NCI-H2107 treated with DMSO at 0.1 percent for 48 hours (cell line): ENCODE measurements around the gene KCNK10.
A peak's percentile ranks its signal among the peaks of the same experiment; 100 is the strongest.

ENCODE experiments used
- DNase-seq: peaks from one replicate; lab custom pipeline; 2025; ENCODE audit not compliant: unreplicated experiment; lab: John Stamatoyannopoulos, UW

The KCNK10 gene

DNA sequence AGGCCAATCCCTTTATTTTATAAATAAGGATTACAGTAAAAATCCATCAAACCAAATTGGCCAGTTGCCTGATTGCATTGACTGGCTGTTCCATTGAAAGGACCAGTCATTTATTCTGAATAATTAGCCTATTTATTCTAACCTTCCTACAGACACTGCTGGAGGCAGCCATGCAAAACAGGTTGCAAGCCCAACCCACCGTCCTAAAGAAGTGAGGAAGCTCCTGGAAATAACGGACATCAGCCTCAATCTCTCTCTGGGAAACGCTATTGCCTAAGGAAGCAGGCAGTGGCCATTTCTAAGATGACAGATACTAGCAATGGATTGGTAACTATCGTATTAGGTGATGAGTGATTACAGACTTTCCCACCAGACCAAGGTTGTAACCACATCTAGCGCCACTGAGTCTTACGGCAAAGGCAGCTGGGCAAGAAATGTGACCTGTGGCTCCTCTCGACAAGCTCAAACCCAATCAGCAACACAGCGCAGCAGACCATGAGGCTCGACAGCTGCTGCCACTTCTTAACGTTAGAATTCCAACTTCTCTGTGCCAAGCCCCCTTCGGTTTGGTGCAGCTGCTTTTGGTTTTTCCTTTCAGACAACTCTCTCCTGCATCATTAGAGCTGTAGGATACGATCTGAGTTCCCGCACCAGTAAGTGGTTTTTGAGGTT, 134.2 kb downstream of the KCNK10 start:
- no peak for DNase-seq

DNA sequence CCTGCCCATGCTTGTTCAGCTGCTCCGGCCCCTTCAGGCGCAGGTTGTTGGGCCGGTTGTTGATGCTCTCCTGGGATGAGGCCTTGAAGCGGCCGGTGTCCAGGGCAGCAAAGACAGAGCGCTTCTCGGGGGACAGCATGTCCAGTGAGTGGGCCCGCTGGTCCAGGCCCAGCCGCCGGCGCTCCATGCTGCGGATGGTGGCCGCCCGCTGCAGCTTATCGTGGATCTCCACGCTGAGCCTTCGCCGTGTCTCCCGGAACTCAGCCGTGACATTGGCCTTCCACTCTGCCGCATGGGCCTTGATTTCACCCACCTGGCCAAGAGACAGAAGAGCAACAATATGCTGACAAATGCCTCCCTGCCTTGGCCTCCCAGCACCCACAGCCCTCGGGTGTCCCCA, 137.2 kb downstream of the KCNK10 start:
- no peak for DNase-seq

DNA sequence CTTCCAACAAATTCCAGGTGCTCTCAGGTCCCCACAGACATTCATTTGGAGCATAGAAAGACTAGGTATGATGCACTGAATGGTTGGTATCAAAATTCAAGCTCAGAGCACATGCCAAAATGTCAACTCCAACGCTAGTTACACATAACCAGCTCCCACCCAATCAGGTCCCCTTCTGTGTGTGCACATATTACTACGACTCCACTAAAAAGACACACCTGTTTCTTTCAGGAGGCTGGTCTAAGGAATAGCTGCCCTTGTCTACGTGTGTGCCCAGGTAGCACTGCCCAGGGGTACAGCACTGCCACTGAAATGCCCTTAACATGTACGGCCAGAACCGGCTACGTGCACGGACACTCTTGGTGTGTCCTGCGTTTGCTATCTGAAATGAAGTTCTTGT, 138.1 kb downstream of the KCNK10 start:
- DNase-seq, result no peak

DNA sequence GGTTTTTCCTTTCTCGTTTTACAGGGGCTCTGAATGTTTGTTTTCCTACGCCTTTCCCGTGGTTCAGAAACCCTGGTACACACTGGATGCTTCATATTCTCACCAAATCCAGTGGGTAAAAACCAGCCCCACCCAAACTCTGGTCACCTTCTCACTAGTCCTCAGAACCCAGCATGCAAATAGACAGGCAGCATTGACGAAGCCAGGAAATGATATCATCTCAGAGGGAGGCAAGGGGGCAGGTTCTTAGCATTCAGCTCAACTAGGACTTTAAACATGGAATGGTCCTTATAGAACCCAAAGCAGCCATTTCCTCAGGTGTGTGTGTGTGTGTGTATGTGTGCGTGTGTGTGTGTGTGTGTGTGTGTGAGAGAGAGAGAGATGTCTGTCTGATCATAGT, 142.0 kb downstream of the KCNK10 start:
- no peak for DNase-seq

DNA sequence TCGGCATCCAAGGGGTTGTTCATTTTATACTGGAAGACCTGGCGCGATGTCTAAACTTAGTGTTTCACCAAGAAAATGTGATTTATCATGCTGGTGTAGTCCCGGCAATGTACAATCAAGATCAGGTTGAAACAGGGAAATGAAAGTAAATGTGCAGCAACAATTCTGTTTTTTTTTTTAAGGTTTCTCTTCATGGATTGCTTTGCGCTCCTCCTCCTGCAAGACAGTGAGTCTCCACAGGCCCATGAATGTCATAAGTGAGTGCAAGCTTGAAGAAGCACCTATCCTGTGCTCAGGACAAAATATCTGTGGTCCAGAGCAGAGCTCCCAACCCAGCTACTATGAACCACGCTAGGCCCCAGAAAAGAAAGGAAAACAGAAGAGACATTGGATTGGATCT, 143.4 kb downstream of the KCNK10 start:
- no peak for DNase-seq

DNA sequence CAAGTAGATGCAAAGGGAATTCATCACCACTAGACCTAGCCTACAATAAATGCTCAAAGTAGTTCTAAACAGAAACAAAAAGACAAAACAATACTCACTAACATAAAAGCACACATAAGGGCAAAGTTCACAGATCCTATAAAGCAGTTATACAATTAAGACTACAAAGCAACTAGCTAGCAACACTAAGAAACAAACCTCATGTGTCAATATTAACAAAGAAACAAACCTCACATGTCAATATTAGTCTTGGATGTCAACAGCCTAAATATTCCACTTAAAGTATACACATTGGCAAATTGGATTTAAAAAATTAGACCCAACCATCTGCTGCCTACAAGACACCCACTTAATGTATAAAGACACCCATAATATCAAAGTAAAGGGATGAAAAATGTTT, 152.7 kb downstream of the KCNK10 start:
- DNase-seq, result no peak

DNA sequence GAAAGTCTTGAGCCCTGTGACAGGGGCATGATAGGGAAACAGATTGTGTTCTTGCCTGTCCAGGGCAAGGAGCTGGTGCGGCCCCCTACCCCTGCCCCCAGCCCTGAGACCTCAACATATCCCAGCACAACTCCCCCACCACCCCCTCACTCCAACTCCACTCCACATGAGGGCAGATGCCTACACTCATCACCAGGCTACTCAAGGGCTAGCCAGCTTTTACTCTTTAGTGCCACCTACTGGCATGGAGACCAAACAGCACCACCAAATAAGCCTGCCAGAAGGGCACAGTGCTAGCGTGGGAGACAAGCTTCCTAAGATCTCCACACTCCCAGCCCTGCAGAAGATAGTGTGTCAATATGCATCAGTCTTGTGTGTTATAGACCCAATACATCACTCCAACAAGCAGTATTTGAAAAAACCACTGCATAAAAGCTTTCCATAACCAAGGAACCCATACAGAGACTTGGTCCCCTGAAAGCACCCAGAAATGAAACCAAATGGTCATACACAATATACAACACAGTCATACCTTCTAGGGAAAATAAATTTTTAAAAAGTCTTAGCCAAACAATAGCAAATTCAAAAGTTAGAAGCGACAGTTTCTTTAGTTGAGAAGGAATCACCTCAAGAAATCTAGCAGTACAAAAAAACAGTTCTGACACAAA, 154.4 kb downstream of the KCNK10 start:
- DNase-seq, result peak; percentile 5

DNA sequence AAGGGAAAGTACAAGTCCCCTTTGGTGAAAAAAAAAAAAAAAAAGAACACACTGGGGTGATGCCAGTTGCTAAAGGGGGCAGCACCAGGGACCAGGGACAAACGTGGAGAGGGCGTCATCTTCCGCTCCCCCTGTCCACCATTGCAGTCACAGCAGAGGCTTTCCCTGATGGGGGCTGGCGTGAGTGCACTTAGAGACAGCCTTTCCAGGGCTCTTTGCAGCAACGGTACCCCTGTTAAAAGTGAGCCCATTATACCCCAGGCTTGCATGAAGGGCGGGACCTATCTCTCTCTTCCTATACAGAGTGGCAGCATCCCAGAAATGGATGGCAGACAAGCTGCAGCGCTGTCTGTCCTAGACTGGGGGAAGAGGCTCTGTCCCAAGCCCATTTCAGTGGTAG, 155.0 kb downstream of the KCNK10 start:
- no peak for DNase-seq

DNA sequence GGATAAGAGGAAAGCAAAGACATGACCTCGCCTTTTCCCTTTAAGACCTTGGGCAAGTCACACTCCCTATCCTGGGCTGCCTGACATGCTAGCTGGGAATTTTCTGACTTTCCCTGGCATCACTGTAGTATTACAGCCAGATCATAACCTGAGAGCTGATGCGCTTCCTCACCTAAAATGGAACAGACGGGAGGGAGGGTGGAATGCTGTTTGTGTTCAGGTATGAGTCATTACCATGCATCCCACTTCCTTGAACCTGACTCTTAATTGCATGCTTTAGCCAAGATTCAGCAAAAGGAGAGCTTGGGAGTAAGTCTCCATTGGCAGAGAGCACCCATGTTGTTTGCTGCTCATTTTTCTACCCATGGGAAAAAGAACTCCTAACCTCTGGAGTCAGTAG, 156.5 kb downstream of the KCNK10 start:
- no peak for DNase-seq

DNA sequence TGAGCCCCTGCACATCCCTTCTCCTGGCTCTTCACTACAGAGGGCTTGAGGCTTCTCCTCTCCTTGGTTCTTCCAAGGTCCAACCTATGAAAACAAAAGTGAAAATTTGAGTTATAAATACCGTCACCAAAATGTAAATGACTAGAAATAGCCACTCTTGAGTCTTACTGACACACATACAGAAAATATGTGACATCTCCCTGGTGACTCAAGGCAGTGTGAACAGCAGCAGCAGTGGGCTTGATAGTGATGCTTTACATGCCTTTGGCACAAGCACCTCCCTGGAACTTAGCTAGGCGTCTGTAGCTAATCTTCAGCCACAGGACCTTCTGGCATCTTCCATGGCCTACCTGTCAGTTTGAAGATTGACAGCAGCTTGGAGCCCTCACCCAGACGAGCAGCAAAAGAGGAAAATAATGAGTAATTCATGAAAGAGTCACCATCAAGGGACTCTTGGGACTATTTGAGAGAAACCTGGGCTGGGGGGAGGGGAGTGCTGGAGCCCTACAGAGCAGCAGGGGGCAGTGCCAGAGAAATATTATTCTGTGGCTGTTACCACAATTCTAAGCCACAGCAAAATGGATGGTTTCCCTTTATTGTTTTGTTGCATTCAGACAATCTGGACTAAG, 158.0 kb downstream of the KCNK10 start:
- no peak for DNase-seq

DNA sequence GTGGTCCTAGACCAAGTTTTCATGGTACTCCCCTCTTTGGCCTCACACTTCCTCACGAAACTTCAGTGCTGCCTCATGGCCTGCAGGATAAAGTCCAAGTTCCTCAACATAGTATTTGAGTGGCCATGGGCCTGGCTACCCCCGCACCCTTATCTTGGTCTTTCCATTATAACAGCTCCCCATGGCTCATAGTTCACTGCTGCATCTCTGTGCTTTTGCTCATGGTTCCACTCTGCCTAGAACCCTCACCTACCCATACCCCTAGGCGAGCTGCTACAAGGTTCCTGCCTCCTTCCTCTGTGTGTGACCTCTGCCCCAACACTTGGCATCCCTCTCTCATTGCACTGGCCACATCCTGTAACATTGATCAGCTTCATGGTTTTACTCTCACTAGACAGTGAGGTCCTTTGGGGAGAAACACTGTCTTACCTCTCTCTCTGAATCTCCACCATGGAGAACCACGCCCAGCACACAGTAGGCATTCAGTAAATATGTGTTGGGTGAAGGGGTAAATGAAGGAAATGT, 159.3 kb downstream of the KCNK10 start:
- no peak for DNase-seq

DNA sequence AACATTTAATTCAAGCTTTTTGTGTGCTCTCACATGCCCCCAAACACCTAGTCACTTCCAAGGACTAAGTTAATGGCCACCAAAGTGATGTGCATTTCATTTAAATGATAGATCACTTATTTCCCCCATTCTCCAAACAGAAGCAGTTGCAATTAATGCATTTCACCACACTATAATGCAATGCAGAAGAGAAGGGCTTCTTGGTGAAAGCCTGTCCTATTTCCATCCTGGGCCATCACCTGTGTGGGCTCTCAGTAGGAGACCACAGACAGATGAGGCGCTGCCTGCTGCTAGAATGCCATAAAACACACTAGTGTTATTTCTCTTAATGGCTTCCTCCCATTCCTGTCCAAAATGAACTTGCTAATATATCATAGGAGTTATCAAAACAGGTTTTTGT, 166.9 kb downstream of the KCNK10 start:
- no peak for DNase-seq

DNA sequence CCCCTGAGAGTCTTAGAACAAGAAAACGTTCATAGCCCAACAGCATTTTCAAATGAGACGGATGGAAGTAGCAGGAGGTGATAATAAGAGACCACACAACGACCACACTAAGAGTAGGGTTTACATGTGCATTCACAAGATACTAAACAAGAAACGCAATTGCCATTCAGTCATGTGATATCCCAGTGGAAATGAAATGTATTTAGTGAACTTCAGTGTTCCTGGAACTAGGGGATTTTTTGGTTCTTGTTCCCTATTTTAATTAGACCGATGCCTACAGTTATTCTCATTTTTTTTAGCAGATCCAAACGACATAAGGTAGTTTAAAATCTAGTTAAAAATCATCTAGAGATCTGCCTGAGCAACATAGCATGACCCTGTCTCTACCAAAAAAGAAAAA, 168.1 kb downstream of the KCNK10 start:
- no peak for DNase-seq

DNA sequence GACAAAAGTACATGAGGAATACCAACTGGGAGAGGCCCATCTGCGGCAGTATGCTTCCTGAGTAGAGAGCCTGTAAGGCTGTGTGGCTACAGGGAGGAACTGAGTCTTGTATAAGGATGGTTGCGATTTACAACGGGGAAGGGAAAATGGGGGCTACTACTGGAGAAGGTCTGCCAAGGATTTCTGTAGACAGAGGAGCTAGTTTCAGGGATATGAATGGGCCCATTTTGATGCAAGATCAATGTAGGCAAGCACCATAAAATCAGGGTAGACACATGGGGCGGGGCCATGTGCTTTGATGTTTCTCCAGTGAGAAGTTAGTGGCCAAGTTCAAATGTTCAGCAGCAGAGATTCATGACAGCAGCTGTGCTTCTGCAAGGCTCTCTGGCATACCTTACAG, 168.7 kb downstream of the KCNK10 start:
- DNase-seq, result no peak

DNA sequence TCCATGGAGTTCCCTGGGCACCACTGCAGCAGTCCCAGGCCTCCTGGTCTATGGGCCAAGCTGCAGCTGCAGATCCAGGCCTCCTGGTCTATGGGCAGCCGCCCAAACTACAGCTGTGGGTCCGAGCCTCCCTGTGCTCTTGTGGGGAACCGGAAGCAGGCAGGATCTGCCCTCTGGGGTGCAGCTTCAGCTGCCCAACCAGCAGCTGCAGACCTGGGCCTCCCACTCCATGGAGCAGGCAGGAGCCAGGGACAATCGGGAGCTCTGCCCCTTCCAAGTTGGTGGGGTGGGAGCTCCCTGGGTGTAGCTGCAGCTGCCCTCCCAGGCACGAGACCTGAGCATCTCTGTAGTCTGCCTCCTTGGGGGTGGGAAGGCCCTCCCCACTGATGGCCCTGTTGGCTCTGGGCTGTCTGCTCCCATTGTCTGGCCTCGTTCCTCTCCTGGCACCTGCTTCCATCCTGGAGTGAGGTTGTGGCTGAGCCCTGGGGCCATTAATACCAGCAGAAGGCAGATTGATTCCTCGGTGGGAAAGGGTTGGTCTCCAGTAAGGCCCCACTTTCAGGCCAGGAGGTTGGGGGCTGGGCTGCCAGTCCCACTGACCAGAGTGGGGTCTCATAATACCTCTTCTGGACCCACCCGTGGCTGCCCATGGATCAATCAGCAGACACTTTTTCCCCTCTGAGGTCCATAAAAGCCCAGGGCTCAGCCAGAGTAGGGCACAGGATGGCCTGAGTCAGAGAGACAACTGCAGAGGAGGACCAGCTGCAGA, 176.0 kb downstream of the KCNK10 start:
- DNase-seq, result no peak

DNA sequence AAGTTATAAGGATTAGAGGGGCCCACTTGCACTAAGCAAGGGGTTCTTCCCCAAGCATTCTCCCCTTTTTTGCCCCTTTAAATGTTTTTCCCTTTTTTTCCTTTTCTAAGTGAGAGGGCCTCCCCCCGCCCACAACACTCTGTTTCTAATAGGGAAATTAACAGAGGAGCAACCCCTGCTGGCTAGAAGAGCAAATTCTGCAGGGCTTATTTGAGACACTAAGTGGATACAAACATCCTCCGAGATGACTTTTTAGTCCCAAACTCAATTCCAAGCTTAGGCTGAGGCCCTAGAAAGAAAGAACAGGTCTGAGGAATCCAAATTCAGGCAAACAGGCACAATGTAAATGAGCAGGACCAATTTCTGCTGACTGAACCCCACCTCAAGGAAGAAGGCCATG, 179.3 kb downstream of the KCNK10 start:
- no peak for DNase-seq

DNA sequence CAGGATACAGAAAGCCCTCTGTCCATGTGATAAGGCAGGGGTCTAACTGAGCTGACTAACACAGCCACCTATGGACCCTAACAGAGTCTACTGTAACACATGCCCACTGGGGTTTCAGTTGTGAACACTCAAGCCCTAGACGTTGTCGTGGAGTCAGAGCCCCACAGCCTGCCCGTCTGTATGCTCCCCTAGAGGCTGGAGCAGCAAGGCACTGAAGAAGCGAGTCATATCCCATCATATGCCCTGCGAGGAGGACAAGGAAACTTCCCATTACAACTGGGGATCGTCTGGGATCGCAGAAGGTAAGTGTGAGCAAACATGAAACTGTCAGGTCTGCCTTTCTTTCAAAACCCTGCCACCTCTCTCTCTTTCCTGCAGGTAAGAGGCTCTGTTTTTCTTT, 180.1 kb downstream of the KCNK10 start:
- DNase-seq, result no peak

DNA sequence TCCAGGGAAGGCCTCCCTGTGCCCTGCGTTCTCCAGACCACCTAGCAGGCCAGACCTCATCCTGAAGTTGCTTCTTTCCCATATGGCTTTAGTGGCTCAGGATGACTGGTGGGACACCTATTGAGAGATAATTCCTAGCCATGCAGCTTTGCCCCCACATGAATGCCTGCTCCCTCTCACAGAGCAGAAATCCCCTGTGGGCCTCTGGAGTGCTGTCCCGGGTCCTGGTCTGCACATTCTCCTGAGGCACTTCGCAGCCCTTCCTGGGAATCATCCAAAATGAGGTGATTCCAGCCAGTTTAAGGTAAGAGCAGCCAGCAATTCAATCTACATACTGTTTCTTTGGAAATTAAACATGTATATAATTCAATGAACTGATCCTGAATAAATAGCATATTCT, 182.2 kb downstream of the KCNK10 start:
- no peak for DNase-seq

DNA sequence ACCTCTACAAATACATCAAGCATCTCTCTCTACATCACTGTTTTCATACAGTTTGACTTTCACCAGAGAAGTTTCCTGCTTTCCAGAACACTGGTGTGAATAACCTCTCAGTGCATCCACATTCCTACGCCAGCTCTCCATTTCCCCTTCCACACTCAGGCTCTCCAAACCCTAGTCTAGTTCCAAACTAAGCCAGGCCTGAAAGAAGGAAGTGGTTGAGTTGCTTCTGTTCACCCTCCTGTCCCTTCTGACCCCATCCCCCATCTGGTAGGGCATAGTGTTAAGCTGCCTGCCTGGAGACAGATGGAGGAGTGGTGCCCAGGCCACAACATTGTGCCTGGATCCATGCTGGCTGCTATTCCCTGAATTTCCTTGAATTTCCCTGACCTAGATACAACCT, 185.7 kb downstream of the KCNK10 start:
- DNase-seq, result no peak
